Adipocyte (in vitro differentiated cells): Measurements from ENCODE around the gene STAT5A.
"Not testable (repeated sequence)": the region's sequence is repeated elsewhere in the genome, so short reads cannot be mapped to it uniquely, and the experiment has no call there.

ENCODE experiments used
- DNase-seq: peaks from one replicate; pipeline ENCODE4 v3.0.0-alpha.2; 2015; ENCODE audit warnings: low read depth
- H3K27me3 ChIP-seq: replicated peaks from 2 replicates; pipeline ENCODE4 v1.7.0; 2013; ENCODE audit warnings: mild to moderate bottlenecking, low read length, moderate library complexity; ENCODE audit not compliant: control insufficient read depth, insufficient read depth
- H3K36me3 ChIP-seq: 2 replicates; pipeline ENCODE4 v1.7.0; 2013; ENCODE audit warnings: low read length, mild to moderate bottlenecking, moderate library complexity; ENCODE audit not compliant: control insufficient read depth, insufficient read depth, severe bottlenecking
- H3K4me1 ChIP-seq: 2 replicates; pipeline ENCODE4 v1.7.0; 2013; ENCODE audit warnings: mild to moderate bottlenecking, low read length, moderate library complexity; ENCODE audit not compliant: control insufficient read depth, insufficient read depth
- H3K4me3 ChIP-seq: 2 replicates; pipeline ENCODE4 v1.7.0; 2013; ENCODE audit warnings: mild to moderate bottlenecking, low read length, moderate library complexity
- H3K9ac ChIP-seq: 2 replicates; pipeline ENCODE4 v1.7.0; 2013; ENCODE audit warnings: mild to moderate bottlenecking, low read length, moderate library complexity
- H3K9me3 ChIP-seq: 2 replicates; pipeline ENCODE4 v1.7.0; 2013; ENCODE audit warnings: mild to moderate bottlenecking, low read length, moderate library complexity; ENCODE audit not compliant: control insufficient read depth

The STAT5A gene

DNA sequence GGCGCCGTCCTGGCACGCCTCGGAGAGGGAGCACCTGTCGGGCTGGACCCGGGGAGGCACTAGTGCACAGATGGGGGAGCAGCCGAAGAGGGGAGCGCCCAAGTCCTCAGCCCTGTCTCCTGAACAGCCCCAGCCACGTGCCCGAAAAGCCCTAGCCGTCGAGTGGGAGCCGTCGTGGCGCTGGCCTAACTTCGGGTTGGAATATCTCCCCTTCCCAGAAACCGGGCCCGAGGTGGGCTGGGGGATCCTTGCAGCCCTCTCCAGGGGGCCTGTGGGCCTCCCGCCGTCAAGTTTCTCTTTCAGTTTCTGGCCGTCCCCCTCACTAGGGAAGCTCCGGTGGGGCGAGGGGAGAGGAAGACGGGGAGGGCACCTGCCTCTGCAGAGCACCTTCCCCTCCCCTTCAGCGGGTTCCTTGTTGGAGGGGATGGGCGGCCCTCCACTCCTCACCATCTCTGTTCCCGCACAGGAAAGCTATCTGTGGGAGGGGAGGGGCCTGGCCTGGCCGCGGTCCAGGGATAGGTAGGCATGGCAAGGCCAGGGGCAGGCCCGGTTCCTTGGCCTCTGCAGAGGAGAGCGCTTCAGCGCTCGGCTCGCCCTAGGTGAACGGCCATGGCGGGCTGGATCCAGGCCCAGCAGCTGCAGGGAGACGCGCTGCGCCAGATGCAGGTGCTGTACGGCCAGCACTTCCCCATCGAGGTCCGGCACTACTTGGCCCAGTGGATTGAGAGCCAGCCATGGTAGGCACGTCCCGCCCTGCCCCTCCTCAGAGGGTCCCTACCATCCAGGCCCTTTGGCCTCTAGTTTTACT is 709 bp downstream of the STAT5A start:
- Histone ChIP-seq H3K9ac (peak overlapping the region; percentile 94), H3K9me3 (no peaks in the 10 kb centered on the region), H3K4me3 (peak overlapping the region; percentile 81), H3K27me3 (no peaks in the 10 kb centered on the region), H3K36me3 (peaks cover 9% of the 10 kb centered on the region), H3K4me1 (peaks cover 50% of the 10 kb centered on the region)
- DNase-seq = no peak

DNA sequence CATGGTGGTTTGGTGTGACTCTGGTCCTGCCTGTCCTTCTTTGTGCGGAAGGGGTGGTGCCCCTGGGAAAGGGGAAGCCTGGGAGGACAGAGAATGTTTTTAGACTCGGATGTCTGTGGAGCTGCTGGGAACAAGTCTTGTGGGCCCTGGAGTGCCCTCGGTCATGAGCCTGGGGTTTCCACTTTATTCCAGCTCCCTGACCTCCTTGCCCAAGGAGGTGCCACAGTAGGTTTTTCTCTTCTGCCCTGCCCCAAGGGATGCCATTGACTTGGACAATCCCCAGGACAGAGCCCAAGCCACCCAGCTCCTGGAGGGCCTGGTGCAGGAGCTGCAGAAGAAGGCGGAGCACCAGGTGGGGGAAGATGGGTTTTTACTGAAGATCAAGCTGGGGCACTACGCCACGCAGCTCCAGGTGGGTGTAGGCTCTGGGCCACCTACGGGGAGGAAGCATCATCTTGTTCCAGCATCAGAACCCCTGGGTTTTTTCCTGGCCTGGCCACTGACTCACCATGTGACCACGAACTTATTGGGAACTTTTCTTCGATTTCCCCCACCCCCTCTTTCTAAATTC is 1.4 kb downstream of the STAT5A start:
- H3K4me1 ChIP-seq = peaks cover 57% of the 10 kb centered on the region
- DNase-seq = no peak
- peak overlapping the region; percentile 94 for H3K9ac ChIP-seq
- H3K4me3 ChIP-seq = peak overlapping the region; percentile 81
- H3K9me3 ChIP-seq = no peaks in the 10 kb centered on the region
- no peaks in the 10 kb centered on the region for H3K27me3 ChIP-seq
- peaks cover 14% of the 10 kb centered on the region for H3K36me3 ChIP-seq

DNA sequence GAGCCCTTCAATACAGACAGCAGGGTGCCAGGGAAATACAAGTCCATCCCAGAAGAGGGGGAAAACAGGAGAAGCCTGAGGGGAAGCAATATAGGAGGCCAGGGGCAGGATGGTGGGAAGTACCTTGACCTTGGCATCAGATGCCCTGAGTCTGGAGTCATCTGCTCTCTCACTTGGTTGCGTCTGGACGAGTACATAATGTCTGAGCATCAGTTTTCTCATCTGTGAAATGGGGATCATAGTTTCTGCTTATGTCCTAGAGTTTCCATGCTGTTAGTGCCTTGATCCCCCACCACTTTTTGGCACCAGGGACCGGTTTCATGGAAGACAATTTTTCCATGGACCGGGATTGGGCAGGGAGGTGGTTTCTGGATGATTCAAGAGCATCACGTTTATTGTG is 2.3 kb downstream of the STAT5A start:
- Histone ChIP-seq H3K9ac (no peak overlapping the region), H3K27me3 (no peaks in the 10 kb centered on the region), H3K36me3 (peaks cover 22% of the 10 kb centered on the region), H3K9me3 (no peaks in the 10 kb centered on the region), H3K4me3 (peak overlapping the region; percentile 81), H3K4me1 (peaks cover 61% of the 10 kb centered on the region)
- no peak for DNase-seq

DNA sequence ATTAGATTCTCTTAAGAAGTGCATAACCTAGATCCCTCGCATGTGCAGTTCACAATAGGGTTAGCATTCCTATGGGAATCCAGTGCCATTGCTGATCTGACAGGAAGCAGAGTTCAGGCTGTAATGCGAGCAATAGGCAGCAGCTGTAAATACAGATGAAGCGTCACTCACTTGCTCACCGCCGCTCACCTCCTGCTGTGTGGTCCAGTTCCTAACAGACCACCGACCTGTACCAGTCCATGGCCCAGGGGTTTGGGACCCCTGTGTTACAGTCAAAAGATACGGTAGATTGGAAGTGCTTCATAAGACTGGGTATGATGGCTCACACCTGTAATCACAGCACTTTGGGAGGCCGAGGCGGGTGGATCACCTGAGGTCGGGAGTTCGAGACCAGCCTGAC is 2.8 kb downstream of the STAT5A start:
- Histone ChIP-seq H3K9me3 (no peaks in the 10 kb centered on the region), H3K9ac (peak overlapping the region; percentile 49), H3K4me3 (no peak overlapping the region), H3K4me1 (peaks cover 58% of the 10 kb centered on the region), H3K27me3 (no peaks in the 10 kb centered on the region), H3K36me3 (peaks cover 28% of the 10 kb centered on the region)
- DNase-seq = no peak

DNA sequence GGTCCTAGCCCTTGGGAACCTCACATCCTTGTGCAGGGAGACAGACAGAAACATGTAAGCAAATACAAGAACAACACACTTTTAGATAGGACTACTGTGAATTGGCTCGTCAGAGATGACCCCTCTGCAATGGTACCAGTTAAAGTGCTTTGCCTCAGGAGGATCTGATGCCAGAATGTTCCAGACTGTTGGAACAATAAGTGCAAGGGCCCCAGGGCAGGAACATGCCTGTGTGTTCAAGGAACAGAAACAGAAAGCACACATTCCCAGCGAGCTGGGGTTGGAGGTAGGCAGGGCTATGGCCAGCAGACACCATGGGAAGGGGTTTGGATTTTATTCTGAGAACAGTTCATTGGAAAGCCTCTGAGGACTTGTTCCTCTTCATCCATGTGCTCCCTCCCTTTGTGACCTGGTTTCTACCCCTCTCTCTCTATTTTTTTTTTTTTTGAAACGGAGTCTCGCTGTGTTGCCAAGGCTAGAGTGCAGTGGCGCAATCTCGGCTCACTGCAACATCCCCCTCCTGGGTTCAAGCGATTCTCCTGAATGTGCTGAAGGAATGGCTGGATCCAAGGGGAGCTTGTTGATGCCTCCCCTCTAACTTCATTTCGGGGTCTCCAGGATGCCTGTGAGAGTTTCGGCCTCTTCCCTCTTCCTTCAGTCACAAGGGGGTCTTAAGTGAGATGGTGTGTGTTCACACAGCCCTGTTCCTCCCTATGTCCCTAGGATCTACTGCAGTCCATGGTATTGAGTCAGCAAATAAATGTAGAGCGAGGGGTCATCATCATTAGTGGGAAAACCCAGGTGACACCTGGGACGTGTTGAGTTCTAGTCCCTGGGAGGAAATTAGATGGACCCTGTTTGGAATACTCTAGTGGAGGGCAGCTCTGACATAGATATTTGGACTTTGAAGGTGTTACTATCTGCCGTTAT is 6.4 kb downstream of the STAT5A start:
- H3K9me3 ChIP-seq = no peaks in the 10 kb centered on the region
- no peaks in the 10 kb centered on the region for H3K27me3 ChIP-seq
- peaks cover 54% of the 10 kb centered on the region for H3K36me3 ChIP-seq
- H3K4me1 ChIP-seq = peaks cover 36% of the 10 kb centered on the region
- DNase-seq = no peak
- peak overlapping the region; percentile 15 for H3K4me3 ChIP-seq
- H3K9ac ChIP-seq = peak overlapping the region; percentile 48

DNA sequence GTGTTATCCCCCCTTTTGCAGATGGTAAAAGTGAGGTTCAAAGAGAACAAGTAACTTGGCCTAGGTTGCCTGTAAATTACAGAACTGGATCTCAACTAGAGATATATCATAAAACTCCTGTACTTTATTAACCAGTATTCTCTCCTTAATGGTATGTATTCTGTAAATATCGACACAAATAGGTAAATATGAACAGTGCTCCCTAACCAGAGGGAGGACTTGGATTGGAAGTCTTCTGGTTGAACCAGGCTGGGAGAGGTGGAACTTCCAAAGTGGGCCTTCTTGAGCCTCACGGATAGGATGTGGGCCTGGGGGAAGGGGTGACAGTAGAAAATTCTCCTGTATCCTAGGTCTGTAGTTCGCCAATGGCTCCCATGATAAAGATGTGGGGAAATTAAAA is 7.7 kb downstream of the STAT5A start:
- peaks cover 56% of the 10 kb centered on the region for H3K36me3 ChIP-seq
- DNase-seq = no peak
- no peaks in the 10 kb centered on the region for H3K9me3 ChIP-seq
- H3K4me3 ChIP-seq = no peak overlapping the region
- H3K9ac ChIP-seq = no peak overlapping the region
- no peaks in the 10 kb centered on the region for H3K27me3 ChIP-seq
- peaks cover 29% of the 10 kb centered on the region for H3K4me1 ChIP-seq

DNA sequence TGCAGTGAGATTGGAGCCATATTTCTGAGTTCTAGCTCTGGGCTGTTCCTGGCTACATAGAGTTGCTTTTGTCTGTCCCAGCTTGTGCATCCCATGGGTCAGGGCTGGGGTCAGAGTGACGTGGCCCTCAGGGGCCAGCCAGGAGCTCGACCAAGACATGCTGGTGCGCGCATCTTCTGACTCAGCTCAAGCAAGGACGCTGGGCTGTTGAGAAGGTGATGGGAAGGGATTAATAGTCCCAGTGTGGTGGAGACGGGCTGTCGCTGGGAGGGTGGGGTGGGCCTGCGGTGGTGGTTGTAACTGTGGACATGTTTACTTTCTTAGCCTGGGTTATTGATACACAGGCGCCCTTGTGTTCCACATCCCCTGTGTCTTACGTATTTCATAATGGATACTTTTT is 9.5 kb downstream of the STAT5A start:
- not testable (repeated sequence) for H3K9me3 ChIP-seq, H3K4me3 ChIP-seq, H3K9ac ChIP-seq, H3K27me3 ChIP-seq, DNase-seq
- Histone ChIP-seq H3K36me3 (peaks cover 74% of the 10 kb centered on the region), H3K4me1 (peaks cover 17% of the 10 kb centered on the region)

DNA sequence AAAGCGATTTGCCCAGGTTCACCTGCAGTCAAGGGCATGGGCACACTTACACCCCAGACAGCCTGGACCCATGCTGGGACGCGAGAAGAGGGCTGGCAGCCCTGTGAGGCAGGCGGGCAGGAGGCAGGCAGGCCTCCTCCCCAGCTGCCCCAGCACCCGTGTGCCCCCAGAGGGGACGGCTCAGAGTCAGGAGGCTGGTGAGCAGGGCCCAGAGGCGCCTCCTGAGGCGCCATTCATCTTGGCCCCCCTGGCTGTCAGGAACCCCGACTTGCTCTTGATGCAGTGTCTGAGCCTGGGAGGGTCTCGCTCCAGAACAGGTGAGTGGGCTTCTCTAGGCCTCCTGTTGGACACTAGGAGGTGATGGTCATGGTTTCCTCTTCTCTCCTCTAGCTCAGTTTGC is 11.1 kb downstream of the STAT5A start:
- not testable (repeated sequence) for DNase-seq, H3K4me3 ChIP-seq, H3K9ac ChIP-seq, H3K9me3 ChIP-seq, H3K27me3 ChIP-seq, H3K4me1 ChIP-seq
- peaks cover 80% of the 10 kb centered on the region for H3K36me3 ChIP-seq

DNA sequence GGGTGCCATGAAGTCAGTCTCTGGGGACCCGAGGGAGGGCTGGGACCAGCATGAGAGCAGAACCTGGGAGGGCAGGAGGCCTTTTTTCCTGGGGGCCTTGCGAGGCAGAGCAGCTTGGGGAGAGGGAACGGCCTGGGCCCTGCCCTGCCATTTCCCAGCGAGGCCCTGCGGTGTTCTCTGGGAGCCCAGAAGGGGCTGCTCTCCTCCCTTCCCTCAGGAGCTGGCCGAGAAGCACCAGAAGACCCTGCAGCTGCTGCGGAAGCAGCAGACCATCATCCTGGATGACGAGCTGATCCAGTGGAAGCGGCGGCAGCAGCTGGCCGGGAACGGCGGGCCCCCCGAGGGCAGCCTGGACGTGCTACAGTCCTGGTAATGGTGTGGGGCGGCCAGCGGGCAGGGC is 11.6 kb downstream of the STAT5A start:
- DNase-seq, H3K4me3 ChIP-seq, H3K4me1 ChIP-seq, H3K9ac ChIP-seq, H3K27me3 ChIP-seq, H3K9me3 ChIP-seq: not testable (repeated sequence)
- peaks cover 82% of the 10 kb centered on the region for H3K36me3 ChIP-seq

DNA sequence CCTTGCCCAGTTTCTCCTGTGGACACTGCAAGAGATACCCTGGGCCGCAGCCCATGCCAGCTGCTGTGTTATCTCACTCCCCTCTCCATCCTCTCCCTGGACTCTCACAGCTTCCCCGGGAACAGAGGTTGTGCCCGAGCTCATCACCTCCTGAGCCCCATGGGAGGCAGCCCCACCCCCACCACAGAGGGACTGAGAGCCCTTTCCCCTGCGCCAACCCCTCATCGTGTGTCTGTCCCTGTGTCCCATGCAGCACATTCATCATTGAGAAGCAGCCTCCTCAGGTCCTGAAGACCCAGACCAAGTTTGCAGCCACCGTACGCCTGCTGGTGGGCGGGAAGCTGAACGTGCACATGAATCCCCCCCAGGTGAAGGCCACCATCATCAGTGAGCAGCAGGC is 12.7 kb downstream of the STAT5A start:
- Histone ChIP-seq H3K9me3 (no peaks in the 10 kb centered on the region), H3K4me3 (no peak overlapping the region), H3K9ac (no peak overlapping the region), H3K27me3 (no peaks in the 10 kb centered on the region), H3K36me3 (peaks cover 80% of the 10 kb centered on the region), H3K4me1 (no peaks in the 10 kb centered on the region)
- no peak for DNase-seq

DNA sequence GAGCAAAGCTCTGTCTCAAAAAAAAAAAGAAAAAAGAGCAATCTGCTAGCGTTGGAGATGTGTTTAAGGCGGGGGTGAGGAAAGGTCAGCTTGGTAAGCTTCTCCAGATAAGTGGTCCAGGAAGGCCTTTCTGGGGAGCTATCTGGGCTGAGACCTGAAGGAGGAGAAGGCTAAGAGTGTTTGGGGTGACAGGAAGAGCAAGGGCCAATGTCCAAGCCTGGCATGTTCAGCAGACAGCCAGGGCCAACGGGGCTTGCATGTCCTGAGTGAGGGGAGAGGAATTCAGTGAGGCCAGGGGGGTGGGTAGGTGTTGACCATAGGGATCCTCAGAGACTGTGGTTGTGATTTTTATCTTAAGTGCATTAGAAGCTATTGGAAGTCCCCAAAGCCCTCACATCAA is 15.4 kb downstream of the STAT5A start:
- Histone ChIP-seq H3K4me3 (no peak overlapping the region), H3K9ac (no peak overlapping the region), H3K36me3 (peaks cover 89% of the 10 kb centered on the region), H3K4me1 (no peaks in the 10 kb centered on the region), H3K27me3 (no peaks in the 10 kb centered on the region), H3K9me3 (no peaks in the 10 kb centered on the region)
- DNase-seq = no peak
